Upper lobe of left lung (tissue), 6 donors: ENCODE data around the gene KAZN. TPM values are rescaled to one million over a fixed set of nuclear protein-coding genes. Genes with fewer than 3 reads are reported as not detected.

Experiments used
- ATAC-seq, 2 donors: fragments of 200-7000 bp; cut with Tn5 transposase; one replicate each; pipeline ENCODE4 v1.9.1; 2022; ENCODE audit warnings: mild to moderate bottlenecking in 2 of 2, moderate library complexity in 2 of 2; ENCODE audit not compliant: low FRiP score in 2 of 2
- DNase-seq, 2 donors: peaks; one replicate each; pipeline ENCODE4 v3.0.0-alpha.2; 2019 to 2020
- H3K27ac ChIP-seq, 4 donors: fragments of 200-600 bp; sonication (generic); one replicate each; pipeline ENCODE4 v1.5.1; 2016 to 2019
- H3K27me3 ChIP-seq, 4 donors: fragments of 200-600 bp; sonication (generic); one replicate each; pipeline ENCODE4 v1.5.1; 2017 to 2019
- H3K36me3 ChIP-seq, 4 donors: fragments of 200-600 bp; sonication (generic); one replicate each; pipeline ENCODE4 v1.5.1; 2016 to 2019
- H3K4me1 ChIP-seq, 4 donors: fragments of 200-600 bp; sonication (generic); one replicate each; pipeline ENCODE4 v1.5.1; 2018 to 2019
- H3K4me3 ChIP-seq, 4 donors: fragments of 200-600 bp; sonication (generic); one replicate each; pipeline ENCODE4 v1.5.1; 2017 to 2019; ENCODE audit warnings: mild to moderate bottlenecking in 2 of 4, moderate library complexity in 1 of 4
- H3K9me3 ChIP-seq, 4 donors: fragments of 200-600 bp; sonication (generic); one replicate each; pipeline ENCODE4 v1.5.1; 2018 to 2019
- CTCF ChIP-seq, 6 experiments: fragments of 450-650 bp in 4 of 6; fragments of 200-600 bp in 2 of 6; sonication (generic) in 2 of 6; IDR thresholded peaks; one replicate each; pipeline ENCODE4 v1.5.1; 2016 to 2019; ENCODE audit warnings: antibody characterized with exemption in 6 of 6
- EP300 ChIP-seq, 4 donors: sonication (generic); formaldehyde crosslinking; IDR thresholded peaks; one replicate each; pipeline ENCODE4 v1.5.1; 2017; ENCODE audit warnings: antibody characterized with exemption in 4 of 4, control low read depth in 2 of 4
- POLR2A ChIP-seq, 4 donors: fragments of 450-650 bp; IDR thresholded peaks; one replicate each; pipeline ENCODE4 v1.5.1; 2016 to 2017; ENCODE audit warnings: antibody characterized with exemption in 4 of 4, mild to moderate bottlenecking in 2 of 4
- POLR2AphosphoS5 ChIP-seq, 2 donors: sonication (generic); formaldehyde crosslinking; IDR thresholded peaks; one replicate each; pipeline ENCODE4 v1.5.1; 2017; ENCODE audit warnings: antibody characterized with exemption in 2 of 2
- WGBS, 2 donors: methylation state at CpG; one replicate each; pipeline ENCODE4 v1.1.5; 2017 to 2018; 5-methylcytosine and 5-hydroxymethylcytosine counted together
- total RNA-seq, 6 donors: library from RNA; depleted of rRNA in 4 of 6; stranded (reverse); fragments of >200 nt in 4 of 6; gene quantifications; one replicate each; pipeline versions ENCODE4 v1.1.0 to v1.2.1, GENCODE V29; 2016 to 2021
- donor health status: DM: no; HTN: no; CAD: no; lungs with moderate emphysema.
- donor health status: DM: no; HTN: yes; CAD: no; lungs with severe emphysema.

KAZN gene
- total RNA-seq, 6 donors from 2014 or later: 11.5 to 30.0 (median 17.6) TPM

GRCh38 chr1:14674030-14674429, 75.5 kb downstream of the KAZN start:
- ATAC-seq (no peak), DNase-seq (no peak)
- Histone ChIP-seq H3K4me3 (no peak overlapping the region), H3K36me3 (no peaks in the 10 kb centered on the region), H3K27ac (no peak overlapping the region), H3K27me3 (no peaks in the 10 kb centered on the region), H3K4me1 (no peaks in the 10 kb centered on the region), H3K9me3 (no peaks in the 10 kb centered on the region)
- no peak for TF ChIP-seq CTCF (IDR thresholded peaks at IDR 0.05)
- TF ChIP-seq POLR2AphosphoS5 (IDR thresholded peaks at IDR 0.05): no peak
- no peak for TF ChIP-seq EP300 (IDR thresholded peaks at IDR 0.05)
- no peak for TF ChIP-seq POLR2A (IDR thresholded peaks at IDR 0.05)
- WGBS, 2 donors: 63 to 71% methylated on average over 1 of the region's 1 CpG

GRCh38 chr1:14676400-14676799, 77.9 kb downstream of the KAZN start:
- TF ChIP-seq POLR2A (IDR thresholded peaks at IDR 0.05) (no peak), POLR2AphosphoS5 (IDR thresholded peaks at IDR 0.05) (no peak), CTCF (IDR thresholded peaks at IDR 0.05) (no peak), EP300 (IDR thresholded peaks at IDR 0.05) (no peak)
- no peak overlapping the region for H3K27ac ChIP-seq
- no peaks in the 10 kb centered on the region for H3K27me3 ChIP-seq
- no peaks in the 10 kb centered on the region for H3K36me3 ChIP-seq
- H3K9me3 ChIP-seq: no peaks in the 10 kb centered on the region
- no peak for DNase-seq
- H3K4me3 ChIP-seq: no peak overlapping the region
- WGBS, 2 donors: 85 to 88% methylated on average over 4 of the region's 4 CpGs
- no peak for ATAC-seq
- no peaks in the 10 kb centered on the region for H3K4me1 ChIP-seq

- DNase-seq (no peak), ATAC-seq (peak in 1 of 2 donors; percentile 47)
- no peak overlapping the region for H3K4me3 ChIP-seq
- 88% methylated on average over 2 to 3 of the region's 3 CpGs for WGBS, 2 donors
- no peaks in the 10 kb centered on the region for H3K27me3 ChIP-seq
- H3K9me3 ChIP-seq: no peaks in the 10 kb centered on the region
- TF ChIP-seq EP300 (IDR thresholded peaks at IDR 0.05): no peak
- H3K36me3 ChIP-seq: no peaks in the 10 kb centered on the region
- no peak overlapping the region for H3K27ac ChIP-seq
- H3K4me1 ChIP-seq: no peaks in the 10 kb centered on the region
Measured at GRCh38 chr1:14677292-14677971, 78.9 kb downstream of the KAZN start.

GRCh38 chr1:14678011-14678638, 79.6 kb downstream of the KAZN start:
- no peak overlapping the region for H3K27ac ChIP-seq
- H3K36me3 ChIP-seq: no peaks in the 10 kb centered on the region
- H3K9me3 ChIP-seq: no peaks in the 10 kb centered on the region
- no peak for TF ChIP-seq CTCF (IDR thresholded peaks at IDR 0.05)
- TF ChIP-seq POLR2AphosphoS5 (IDR thresholded peaks at IDR 0.05): no peak
- no peak for TF ChIP-seq EP300 (IDR thresholded peaks at IDR 0.05)
- no peak for TF ChIP-seq POLR2A (IDR thresholded peaks at IDR 0.05)
- no peaks in the 10 kb centered on the region for H3K4me1 ChIP-seq
- H3K4me3 ChIP-seq: no peak overlapping the region
- DNase-seq: no peak
- H3K27me3 ChIP-seq: no peaks in the 10 kb centered on the region
- ATAC-seq: no peak
- WGBS, 2 donors: 87 to 89% methylated on average over 13 of the region's 13 CpGs

GRCh38 chr1:14679027-14679688, 80.7 kb downstream of the KAZN start:
- ATAC-seq: no peak
- 84 to 87% methylated on average over 10 of the region's 10 CpGs for WGBS, 2 donors
- no peak for TF ChIP-seq CTCF (IDR thresholded peaks at IDR 0.05)
- no peak for TF ChIP-seq POLR2A (IDR thresholded peaks at IDR 0.05)
- TF ChIP-seq POLR2AphosphoS5 (IDR thresholded peaks at IDR 0.05): no peak
- TF ChIP-seq EP300 (IDR thresholded peaks at IDR 0.05): no peak

More at GRCh38 chr1:14679027-14679688, 80.7 kb downstream of the KAZN start:
- Histone ChIP-seq H3K4me1 (no peaks in the 10 kb centered on the region), H3K9me3 (peaks cover 0 to under 1% (median 0%) of the 10 kb centered on the region in 4 donors), H3K4me3 (no peak overlapping the region), H3K27ac (no peak overlapping the region), H3K36me3 (no peaks in the 10 kb centered on the region), H3K27me3 (no peaks in the 10 kb centered on the region)
- no peak for DNase-seq
